AG09309 (cell line): Measurements from ENCODE around the gene SMIM30.
"Not testable (repeated sequence)": the region's sequence is repeated elsewhere in the genome, so short reads cannot be mapped to it uniquely, and the experiment has no call there.

Experiments
- DNase-seq: peaks from one replicate; pipeline ENCODE4 v3.0.0-alpha.2; 2010; ENCODE audit warnings: low read depth
- H3K4me3 ChIP-seq: 2 replicates; pipeline ENCODE4 v1.5.1; 2011; ENCODE audit warnings: mild to moderate bottlenecking, low read depth, low read length, moderate library complexity; ENCODE audit not compliant: control insufficient read depth
- TF ChIP-seq, protein P1 (sequence below): IDR thresholded peaks from 2 replicates; pipeline ENCODE4 v1.5.1; 2011; ENCODE audit warnings: mild to moderate bottlenecking, low read depth, low read length, inconsistent platforms; ENCODE audit not compliant: insufficient read depth, control insufficient read depth; ENCODE audit errors: missing control alignments

SMIM30 gene, protein sequence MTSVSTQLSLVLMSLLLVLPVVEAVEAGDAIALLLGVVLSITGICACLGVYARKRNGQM

DNA sequence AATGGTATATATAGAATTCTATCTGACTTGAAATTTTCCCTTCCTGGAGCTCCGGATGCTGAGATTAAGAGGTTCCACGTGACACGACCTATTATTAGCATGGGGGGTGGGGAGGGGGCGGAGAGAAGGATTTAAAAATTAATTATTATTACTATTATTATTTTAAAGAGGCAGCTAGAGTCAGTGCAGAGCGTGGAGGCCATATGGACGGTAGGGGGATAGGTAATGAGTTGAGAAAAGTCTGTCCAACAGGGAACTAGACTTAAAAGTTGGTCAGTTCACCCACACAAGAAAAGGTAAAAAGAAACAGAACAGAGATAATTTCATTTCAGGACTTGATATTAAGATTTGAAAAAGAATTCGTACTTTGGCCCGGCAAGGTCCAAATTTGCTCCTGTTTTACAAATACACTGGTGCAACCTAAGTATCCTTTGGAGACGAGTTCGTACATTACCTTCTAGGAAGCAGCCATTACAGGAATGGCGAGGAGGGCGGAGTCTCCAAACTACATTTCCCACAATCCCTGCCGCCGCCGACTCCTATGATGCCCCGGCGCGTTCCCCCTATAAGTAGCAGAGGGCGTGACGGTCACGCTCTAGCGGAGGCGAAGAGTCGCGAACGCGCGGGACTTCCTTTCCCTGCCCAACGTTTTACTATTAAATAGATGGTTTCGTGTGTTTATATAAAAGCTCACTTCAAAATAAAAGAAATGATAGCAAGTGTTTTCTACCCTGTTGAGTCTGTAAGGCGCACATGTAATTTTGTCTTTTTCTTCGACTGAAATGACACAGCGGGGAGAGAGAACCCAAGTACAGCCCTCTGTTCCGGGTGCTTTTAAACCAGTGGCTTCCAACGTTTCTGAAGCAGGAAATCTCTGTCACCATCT lies at the start of gene SMIM30:
SMIM30 (minus strand) TSS at position 481 of the 886 bp plus-strand sequence. CDS start 976 bp downstream, outside the sequence.
- H3K4me3 ChIP-seq: peak within 1 kb of the TSS; percentile 59
- TF ChIP-seq, protein P1, sequence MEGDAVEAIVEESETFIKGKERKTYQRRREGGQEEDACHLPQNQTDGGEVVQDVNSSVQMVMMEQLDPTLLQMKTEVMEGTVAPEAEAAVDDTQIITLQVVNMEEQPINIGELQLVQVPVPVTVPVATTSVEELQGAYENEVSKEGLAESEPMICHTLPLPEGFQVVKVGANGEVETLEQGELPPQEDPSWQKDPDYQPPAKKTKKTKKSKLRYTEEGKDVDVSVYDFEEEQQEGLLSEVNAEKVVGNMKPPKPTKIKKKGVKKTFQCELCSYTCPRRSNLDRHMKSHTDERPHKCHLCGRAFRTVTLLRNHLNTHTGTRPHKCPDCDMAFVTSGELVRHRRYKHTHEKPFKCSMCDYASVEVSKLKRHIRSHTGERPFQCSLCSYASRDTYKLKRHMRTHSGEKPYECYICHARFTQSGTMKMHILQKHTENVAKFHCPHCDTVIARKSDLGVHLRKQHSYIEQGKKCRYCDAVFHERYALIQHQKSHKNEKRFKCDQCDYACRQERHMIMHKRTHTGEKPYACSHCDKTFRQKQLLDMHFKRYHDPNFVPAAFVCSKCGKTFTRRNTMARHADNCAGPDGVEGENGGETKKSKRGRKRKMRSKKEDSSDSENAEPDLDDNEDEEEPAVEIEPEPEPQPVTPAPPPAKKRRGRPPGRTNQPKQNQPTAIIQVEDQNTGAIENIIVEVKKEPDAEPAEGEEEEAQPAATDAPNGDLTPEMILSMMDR: no peak
- DNase-seq: peak; percentile 48

DNA sequence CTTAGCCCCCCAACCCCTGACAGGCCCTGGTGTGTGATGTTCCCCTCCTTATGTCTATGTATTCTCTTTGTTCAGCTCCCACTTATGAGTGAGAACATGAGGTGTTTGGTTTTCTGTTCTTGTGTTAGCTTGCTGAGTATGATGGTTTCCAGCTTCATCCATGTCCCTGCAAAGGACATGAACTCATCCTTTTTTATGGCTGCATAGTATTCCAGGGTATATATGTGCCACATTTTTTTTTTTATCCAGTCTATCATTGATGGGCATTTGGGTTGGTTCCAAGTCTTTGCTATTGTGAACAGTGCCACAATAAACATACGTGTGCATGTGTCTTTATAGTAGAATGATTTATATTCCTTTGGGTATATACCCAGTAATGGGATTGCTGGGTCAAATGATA lies 47.8 kb upstream of the SMIM30 start:
- not testable (repeated sequence) for DNase-seq, H3K4me3 ChIP-seq

DNA sequence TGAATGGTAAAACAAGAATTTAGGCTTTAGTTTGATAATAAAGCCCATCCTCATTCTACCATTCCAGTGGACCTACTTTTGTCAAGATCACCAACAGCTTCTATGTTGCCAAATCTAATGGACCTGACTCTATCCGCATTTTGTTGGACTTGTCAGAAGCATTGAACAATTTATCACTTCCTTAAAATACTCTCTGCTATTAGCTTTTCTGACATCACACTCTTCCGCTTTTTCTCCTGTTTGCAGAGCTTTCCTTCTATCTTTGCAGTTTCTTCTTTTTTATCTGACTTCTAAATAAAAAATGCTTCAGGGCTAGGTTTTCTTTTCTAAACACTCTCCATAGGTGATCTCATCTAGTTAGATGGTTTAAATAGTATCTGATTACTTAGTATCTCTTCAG lies 42.7 kb upstream of the SMIM30 start:
- TF ChIP-seq, protein P1: no peak
- no peak for DNase-seq

DNA sequence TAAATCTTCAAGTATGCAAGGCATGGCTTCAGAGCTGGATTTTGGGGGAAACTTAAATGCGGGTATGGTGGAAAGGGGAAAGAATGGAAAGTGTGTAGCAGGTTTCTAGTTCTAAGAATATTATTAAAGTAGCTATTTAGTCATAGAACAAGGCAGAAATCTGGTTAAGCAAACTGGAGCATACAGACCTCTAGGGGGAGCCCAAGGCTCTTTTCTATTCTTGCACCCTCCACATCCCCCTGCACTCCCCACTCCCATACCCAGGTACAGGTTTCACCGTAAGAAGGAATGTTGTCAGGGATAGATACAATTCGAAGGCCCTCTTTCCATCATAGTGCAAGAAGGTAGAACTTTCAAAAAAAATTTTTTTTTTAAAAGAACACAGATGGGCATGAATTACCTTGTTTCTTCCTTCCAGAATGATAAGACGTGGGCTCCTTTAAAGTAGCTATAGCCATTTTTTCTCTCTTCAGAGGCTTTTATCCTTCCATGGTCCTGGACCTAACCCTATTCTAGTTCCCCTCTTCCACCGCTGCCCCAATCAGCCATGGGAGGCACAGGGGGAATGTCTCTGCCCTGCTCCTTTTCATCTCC lies 41.5 kb upstream of the SMIM30 start:
- DNase-seq: peak; percentile 4
- TF ChIP-seq, protein P1: peak; percentile 85

More for the DNA sequence above, 42.7 kb upstream of the SMIM30 start:
- no peak overlapping the region for H3K4me3 ChIP-seq

DNA sequence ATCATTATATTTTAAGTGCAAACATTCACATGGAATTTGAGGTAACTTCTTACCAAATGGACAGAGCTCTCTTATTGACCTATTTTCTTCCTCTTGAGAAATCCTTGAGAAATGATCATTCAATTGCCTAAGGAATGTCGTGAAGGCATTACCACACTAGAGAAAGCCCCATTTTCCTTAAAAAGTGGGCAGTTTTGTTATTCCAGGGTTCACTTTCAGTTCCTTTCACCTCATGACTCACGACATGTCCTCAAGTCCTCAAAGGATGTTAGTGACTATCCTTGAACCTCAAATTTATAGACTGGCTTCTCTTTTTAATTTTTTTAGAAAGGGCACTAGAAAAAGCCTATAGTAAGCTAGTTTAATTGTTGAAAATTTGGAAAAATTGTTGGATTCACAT lies 40.4 kb upstream of the SMIM30 start:
- no peak for DNase-seq
- H3K4me3 ChIP-seq: no peak overlapping the region
- TF ChIP-seq, protein P1: no peak

More for the DNA sequence above, 41.5 kb upstream of the SMIM30 start:
- no peak overlapping the region for H3K4me3 ChIP-seq

DNA sequence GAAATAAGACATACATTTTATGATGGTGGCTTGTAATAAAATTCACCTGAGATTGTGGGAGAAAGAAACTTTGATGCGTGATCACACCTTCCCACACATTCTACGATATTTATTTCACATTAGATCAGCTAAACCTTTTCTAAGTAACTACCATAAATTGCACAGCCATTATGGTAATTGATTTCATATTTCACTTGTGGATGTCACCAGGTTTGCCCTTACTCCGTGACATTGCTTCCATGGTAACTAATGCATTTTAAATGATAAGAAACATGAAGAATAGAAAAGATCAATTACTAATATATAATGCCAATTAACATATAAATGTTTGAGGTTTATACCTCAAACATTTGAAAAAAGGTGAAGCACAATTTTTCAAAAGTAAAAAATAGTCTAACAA lies 35.8 kb upstream of the SMIM30 start:
- no peak overlapping the region for H3K4me3 ChIP-seq
- no peak for DNase-seq
- TF ChIP-seq, protein P1: no peak

DNA sequence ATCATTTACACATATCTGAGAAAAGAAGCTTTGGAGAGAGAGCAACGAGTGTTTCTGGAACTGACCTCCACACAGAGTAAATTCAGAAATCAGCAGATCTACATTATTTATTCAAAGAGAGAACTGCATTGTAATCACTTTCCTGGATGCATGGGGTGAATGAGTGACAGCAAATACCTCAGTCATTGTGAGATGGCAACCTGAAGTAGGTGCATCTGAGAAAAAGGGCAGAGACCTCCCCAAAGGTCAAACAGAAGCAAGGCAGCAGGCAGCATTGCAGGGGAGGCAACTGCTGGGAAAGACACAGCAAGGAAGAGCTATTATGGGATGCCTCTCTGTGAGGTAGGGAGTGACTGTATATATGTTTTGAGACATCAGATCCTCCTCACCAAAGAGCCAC lies 26.5 kb upstream of the SMIM30 start:
- H3K4me3 ChIP-seq: no peak overlapping the region
- no peak for DNase-seq
- TF ChIP-seq, protein P1: no peak
